CD4-positive, alpha-beta T cell treated with Interleukin-15 for 1 hour (primary cell): ENCODE results near the gene SH2D5.

ENCODE experiments used
- DNase-seq: peaks from one replicate; pipeline ENCODE4 v3.0.0-alpha.2; 2020

The SH2D5 gene

DNA sequence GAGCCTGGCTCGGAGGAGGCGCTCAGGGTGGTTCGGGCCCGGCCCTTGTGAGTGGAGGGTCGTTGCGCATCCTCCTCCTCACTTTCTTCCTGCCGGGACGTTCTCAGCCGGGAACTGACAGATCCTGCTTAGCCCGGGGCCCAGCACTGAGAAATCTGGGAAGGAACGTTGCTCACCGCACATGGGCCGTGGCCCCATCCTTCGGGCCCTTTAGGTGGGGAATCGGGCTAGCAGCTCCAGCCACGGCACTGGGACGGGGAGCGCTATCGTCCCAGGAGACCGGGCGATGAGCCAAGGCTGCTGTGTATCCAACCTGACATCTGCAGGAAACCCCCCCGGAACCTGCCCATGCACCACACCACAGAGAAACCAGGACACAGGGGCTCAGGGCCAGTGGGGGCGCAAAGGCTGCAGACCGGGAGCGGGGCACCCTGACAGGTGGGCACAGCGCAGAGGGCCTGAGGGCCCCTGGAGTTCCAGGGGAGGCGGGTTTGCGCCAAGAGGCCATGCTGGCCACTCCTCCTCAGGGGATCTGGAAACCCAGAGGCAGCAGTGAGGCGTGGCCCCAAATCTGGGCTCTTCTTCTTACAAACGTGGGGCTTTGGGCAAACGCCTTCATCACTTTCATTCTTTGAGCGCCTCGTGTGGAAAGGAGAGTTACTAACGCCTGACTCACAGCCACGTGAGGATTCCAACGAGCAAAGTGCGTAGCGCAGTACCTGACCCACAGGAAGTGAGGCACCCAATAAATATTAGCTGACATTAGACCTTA is at the start of gene SH2D5:
Gene SH2D5 (minus strand): TSS at position 116 of the 772 bp plus-strand sequence. CDS start 4,659 bp downstream, outside the sequence.
- peak; percentile 81 for DNase-seq

DNA sequence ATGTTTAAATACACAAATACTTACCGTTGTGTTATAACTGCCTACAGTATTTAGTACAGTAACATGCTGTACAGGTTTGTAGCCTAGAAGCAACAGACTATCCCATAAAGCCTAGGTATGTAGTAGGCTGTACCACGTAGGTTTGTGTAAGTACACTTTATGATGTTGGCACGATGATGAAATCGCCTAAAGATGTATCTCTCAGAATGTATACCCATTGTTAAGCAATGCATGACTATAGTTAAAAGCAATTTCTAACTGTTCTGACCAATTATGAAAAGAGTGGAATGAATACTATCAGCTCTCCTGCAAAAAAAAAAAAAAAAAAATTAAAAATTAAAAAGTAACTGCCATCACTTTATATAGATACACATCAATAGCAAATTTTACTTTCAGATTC is 43.2 kb upstream of the SH2D5 start:
- DNase-seq: no peak

- no peak for DNase-seq
These were observed 39.3 kb upstream of the SH2D5 start for GRCh38 chr1:20771780-20772179.

DNA sequence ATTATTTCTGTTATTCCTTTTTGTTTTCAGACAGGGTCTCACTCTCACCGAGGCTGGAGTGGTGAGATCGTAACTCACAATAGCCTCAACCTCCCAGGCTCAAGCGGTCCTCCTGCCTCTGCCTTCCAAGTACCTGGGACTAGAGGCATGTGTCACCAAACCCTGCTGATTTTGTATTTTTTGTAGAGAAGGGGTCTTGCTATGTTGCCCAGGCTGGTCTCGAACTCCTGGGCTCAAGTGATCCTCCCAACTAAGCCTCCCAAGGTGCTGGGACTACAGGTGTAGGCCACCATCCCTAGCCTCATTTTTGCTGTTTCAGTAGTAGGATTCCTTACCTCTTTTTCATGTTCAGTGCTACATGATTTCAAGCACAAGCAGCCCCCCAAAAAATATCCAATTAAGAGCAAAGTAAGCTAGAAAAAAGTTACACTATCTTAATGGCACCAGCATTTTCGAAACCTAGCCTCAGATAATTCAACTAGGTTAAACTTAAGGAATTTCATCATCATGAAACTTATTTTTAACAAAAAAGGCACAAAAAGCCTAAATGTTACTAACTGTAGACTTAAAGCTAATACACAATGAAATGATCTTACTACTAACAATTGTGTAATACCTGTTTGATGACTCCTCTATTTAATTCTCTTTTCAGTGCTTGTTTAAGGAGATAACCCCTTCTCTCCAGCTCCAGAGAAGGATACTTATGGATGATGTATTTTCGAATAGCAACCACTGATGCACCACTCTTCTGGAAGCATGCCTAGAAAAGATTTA is 38.0 kb upstream of the SH2D5 start:
- DNase-seq: no peak

- no peak for DNase-seq
These were observed 34.8 kb upstream of the SH2D5 start for GRCh38 chr1:20767271-20767670.

DNA sequence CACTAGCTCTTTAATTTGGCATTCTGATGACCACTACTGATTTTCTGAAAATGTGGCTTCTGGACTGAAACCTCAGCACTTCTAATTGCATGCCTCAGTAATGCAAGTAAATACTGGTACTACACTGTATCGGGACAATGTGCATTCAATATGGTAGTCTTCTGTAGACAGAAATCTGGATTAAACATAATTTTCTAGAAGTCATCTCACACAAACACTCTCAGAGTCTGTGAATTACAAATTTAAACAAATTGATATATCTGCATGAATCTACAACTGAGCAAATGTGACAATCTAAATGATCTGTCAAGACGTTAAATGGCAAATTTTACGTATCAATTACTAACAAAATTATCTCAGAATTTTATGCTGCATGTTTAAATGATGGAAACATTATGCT is 30.9 kb upstream of the SH2D5 start:
- no peak for DNase-seq

GRCh38 chr1:20760322-20760721 is 27.8 kb upstream of the SH2D5 start:
- no peak for DNase-seq

GRCh38 chr1:20753589-20753988 is 21.1 kb upstream of the SH2D5 start:
- DNase-seq: no peak

DNA sequence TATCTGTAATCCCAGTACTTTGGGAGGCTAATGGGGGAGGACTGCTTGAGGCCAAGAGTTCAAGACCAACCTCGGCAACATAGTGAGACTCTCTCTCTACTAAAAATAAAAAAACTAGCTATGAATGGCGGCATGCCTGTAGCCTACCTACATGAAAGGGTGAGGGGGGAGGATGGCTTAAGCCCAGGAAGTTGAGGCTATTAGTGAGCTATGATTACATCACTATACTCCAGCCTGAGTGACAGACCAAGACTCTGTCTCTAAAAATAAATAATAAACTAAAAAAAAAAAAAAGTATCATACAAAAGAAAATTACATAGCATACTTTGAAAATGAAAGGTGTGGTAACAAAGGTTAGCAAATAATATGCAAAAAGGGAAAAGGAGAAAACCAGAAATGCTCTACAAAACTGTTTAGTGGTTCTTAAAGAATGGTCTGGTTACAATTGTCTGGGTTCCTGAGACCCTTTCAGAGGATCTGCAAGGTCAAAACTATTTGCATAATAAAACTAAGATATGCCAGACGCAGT is 19.0 kb upstream of the SH2D5 start:
- no peak for DNase-seq

DNA sequence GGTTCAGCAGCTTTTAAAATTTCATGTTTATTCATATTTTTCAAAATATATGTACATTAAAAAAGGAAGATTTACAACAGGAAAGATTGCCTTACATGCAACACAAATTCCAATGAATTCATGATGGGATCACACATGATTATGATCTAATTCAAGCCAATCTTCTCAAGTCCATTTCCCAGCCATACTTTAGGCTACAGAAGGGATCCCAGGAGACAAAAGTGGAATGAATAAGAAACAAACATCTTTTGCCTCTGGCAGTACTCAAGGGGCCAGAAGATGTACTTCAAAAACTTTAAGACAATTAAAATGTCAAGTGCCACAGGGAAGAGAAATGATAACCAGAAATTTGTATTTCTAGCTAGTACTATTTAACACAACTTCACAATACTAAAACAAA is 10.2 kb upstream of the SH2D5 start:
- no peak for DNase-seq

- no peak for DNase-seq
These were observed 8.3 kb upstream of the SH2D5 start for GRCh38 chr1:20740781-20741180.

DNA sequence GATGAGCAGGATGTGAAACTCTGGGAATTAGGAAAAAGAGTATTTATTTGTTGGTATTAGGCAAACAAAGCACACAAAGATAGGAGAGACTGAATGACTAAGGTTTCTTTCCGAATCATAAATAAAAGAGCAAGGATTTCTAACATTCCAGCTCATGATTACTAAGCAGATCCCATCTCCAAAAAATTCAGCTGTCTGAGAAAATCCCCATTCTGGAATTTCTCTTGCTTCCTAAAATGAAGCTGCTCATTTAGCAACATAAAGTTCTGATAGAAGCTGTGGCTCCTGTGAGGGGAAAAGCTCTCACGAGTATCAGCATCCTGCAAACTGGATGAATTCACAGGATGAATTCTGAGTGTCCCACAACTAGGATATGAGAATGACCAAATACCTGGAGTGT is 6.7 kb upstream of the SH2D5 start:
- no peak for DNase-seq

GRCh38 chr1:20735581-20736111 is 3.1 kb upstream of the SH2D5 start:
- no peak for DNase-seq

DNA sequence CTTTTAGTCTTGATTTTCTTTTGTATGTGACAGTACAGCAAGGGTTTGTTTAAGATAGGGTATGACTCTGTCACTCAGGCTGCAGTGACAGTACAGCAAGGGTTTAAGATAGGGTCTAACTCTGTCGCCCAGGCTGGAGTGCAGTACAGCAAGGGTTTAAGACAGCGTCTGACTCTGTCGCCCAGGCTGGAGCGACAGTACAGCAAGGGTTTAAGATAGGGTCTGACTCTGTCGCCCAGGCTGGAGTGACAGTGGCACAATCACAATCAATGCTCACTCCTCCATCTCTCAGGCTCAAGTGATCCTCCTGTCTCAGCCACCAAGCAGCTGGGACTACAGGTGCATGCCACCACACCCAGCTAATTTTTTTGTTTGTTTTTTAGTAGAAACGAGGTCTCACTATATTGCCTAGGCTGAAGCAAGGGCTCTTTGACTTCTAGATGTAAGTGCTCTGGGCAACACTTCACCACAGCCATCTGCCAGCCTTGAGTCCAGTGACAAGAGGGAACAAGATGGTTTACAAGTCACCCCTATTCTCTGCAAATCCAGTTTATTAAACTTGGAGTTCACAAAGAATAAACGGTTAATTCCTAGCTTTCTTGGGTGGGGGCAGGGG is 965 bp upstream of the SH2D5 start:
- DNase-seq: no peak

DNA sequence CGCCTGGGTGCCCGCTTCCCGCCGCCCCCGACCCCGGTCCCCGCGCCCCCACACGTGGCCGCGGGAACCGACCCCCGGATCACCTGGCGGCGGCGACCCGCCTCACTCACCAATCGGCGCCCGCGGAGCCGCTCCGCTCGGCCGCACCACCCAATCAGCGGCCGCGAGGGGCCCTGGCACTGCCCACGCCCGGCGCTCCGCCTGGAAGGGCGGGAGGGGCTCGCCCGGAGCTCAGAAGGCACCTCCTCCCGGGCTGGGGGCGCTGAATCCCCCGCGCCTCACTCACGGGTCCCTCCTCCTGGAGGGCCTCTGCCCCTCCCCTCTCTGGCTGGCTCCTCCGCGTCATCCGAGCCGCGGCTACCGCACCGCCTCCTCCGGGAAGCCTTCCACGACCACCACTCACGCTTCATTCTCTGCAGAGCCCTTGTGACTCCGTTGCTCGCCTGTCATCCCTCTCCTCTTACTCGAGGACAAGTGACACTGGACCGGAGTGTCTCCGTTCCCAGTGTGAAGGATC is 374 bp downstream of the SH2D5 start:
- DNase-seq: peak; percentile 56

- no peak for DNase-seq
These were observed 1.2 kb downstream of the SH2D5 start for GRCh38 chr1:20731057-20731991.

GRCh38 chr1:20730690-20731056 is 1.8 kb downstream of the SH2D5 start:
- DNase-seq: no peak

DNA sequence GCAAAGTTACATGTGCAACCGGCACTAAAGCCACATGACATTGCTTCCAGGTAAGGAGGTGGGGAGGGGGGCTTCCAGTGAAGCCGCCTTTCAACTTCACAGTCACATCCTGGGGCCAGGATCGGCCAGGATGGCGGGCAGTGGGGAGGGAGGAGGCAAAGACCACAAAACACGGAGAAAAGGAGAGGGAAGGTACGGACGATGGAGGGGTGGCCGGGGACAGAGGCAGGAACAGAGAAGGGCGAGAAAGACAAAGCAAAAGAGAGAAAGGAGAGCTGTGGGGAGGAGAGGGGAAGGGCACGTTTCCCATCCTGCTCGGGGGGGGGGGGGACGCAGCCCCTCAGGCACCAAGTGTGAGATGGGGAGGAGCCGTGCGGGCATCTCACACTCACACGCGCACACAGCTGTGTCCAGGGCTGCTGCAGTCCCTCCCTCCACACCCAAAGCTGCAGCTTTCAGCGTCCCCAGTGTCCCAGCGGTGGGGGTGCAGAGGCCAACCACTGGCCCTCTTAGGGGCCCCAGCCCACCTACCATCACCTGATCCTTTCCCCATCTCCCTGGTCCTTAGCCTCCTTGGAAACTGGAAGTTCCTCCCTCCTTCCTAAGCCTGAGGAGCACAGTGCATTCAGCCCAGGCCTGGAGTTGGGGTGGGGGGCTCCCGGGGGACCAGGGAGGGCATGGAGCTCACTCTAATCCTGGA is 2.4 kb downstream of the SH2D5 start:
- DNase-seq: no peak

- DNase-seq: no peak
These were observed 3.2 kb downstream of the SH2D5 start for GRCh38 chr1:20729155-20729931.

DNA sequence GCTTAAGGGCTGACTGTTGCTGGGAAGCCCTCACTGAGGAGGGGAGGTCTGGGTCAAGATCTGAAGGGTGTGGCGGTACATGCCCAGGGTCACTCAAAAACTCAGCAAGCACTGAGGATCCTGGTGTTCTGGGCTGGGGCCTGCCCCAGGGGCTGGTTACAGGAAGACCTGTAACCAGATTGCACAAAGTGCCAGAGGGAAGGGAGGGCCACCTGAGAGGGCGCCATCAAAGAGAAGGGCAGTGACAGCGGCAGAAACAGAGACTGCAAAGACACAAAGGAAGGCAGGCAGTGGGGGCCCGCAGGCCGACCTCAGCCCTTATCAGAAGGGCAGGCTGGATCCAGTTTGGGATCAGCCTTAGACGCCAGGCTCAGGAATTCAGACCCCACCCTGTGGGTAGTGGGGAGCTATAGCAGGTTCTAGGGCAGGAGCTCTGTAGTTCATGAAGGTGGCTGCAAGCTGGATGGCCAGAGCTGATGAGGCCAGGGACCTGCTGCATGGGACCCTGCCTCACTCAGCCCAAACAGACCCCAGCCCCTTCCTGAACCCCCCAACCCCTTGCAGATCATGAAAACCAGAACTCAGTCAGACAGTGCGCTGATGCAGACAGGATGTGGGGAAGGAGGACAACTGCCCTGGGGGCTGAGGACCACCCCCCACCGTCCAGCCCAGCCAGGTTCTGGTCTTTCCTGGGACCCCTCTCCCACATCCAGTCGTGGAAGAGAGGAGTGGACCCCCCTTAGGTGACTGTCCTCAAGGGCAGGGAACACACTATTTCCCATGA is 3.9 kb downstream of the SH2D5 start:
- DNase-seq: no peak
